Measurements from ENCODE around the gene PPP1R12B.
"Not testable (repeated sequence)": the region's sequence is repeated elsewhere in the genome, so short reads cannot be mapped to it uniquely, and the experiment has no call there.

The PPP1R12B gene

GRCh38 chr1:202317941-202318925 is 30.3 kb upstream of the PPP1R12B start:
- Histone ChIP-seq H3K4me1 (ENCODE audit: insufficient read depth, low read length) (no peaks in the 10 kb centered on the region), H3K9me3 (ENCODE audit: low read length) (no peaks in the 10 kb centered on the region), H3K4me3 (ENCODE audit: low read length) (no peak overlapping the region), H3K36me3 (ENCODE audit: insufficient read depth, low read length) (no peaks in the 10 kb centered on the region), H2AFZ (ENCODE audit: low read depth, low read length) (no peak overlapping the region), H3K27me3 (ENCODE audit: insufficient read depth, low read length) (peaks cover 10% of the 10 kb centered on the region)

GRCh38 chr1:202319381-202320080 is 29.0 kb upstream of the PPP1R12B start:
- H3K27me3 ChIP-seq (ENCODE audit: insufficient read depth, low read length) = peaks cover 10% of the 10 kb centered on the region
- no peaks in the 10 kb centered on the region for H3K4me1 ChIP-seq (ENCODE audit: insufficient read depth, low read length)
- no peaks in the 10 kb centered on the region for H3K36me3 ChIP-seq (ENCODE audit: insufficient read depth, low read length)
- H3K4me3 ChIP-seq (ENCODE audit: low read length) = no peak overlapping the region
- no peak overlapping the region for H2AFZ ChIP-seq (ENCODE audit: low read depth, low read length)
- H3K9me3 ChIP-seq (ENCODE audit: low read length) = no peaks in the 10 kb centered on the region

DNA sequence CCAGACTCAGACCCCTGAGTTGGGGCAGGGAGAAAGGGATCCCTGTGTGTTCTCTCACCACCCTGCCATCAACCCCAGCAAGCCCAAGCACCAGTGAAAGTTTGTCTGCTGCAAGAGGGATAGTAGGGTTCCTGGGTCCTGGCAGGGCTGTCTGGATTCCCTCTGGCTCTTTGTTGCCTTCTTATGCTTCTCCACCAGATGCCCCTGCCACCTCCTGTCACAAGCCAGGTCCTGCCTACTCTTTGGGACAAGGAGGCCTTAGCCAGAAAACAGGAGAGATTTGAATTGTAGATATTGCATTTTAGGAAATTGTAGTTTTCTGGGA is 28.5 kb upstream of the PPP1R12B start:
- Histone ChIP-seq H3K27me3 (ENCODE audit: insufficient read depth, low read length) (peaks cover 10% of the 10 kb centered on the region), H3K9me3 (ENCODE audit: low read length) (no peaks in the 10 kb centered on the region), H3K36me3 (ENCODE audit: insufficient read depth, low read length) (no peaks in the 10 kb centered on the region), H3K4me3 (ENCODE audit: low read length) (no peak overlapping the region), H3K4me1 (ENCODE audit: insufficient read depth, low read length) (no peaks in the 10 kb centered on the region), H2AFZ (ENCODE audit: low read depth, low read length) (no peak overlapping the region)

- no peaks in the 10 kb centered on the region for H3K36me3 ChIP-seq (ENCODE audit: insufficient read depth, low read length)
- H3K4me3 ChIP-seq (ENCODE audit: low read length) = no peak overlapping the region
- H3K4me1 ChIP-seq (ENCODE audit: insufficient read depth, low read length) = no peaks in the 10 kb centered on the region
- no peak overlapping the region for H2AFZ ChIP-seq (ENCODE audit: low read depth, low read length)
- peaks cover 6% of the 10 kb centered on the region for H3K27me3 ChIP-seq (ENCODE audit: insufficient read depth, low read length)
- H3K9me3 ChIP-seq (ENCODE audit: low read length) = no peaks in the 10 kb centered on the region
Measured at GRCh38 chr1:202323731-202324130, 24.8 kb upstream of the PPP1R12B start.

- no peak overlapping the region for H2AFZ ChIP-seq (ENCODE audit: low read depth, low read length)
- no peaks in the 10 kb centered on the region for H3K4me1 ChIP-seq (ENCODE audit: insufficient read depth, low read length)
- H3K27me3 ChIP-seq (ENCODE audit: insufficient read depth, low read length) = peaks cover 6% of the 10 kb centered on the region
Measured at GRCh38 chr1:202324646-202325045, 23.9 kb upstream of the PPP1R12B start.

GRCh38 chr1:202329891-202330290 is 18.6 kb upstream of the PPP1R12B start:
- no peak overlapping the region for H3K4me3 ChIP-seq (ENCODE audit: low read length)
- H3K4me1 ChIP-seq (ENCODE audit: insufficient read depth, low read length) = no peaks in the 10 kb centered on the region
- no peaks in the 10 kb centered on the region for H3K9me3 ChIP-seq (ENCODE audit: low read length)
- no peaks in the 10 kb centered on the region for H3K27me3 ChIP-seq (ENCODE audit: insufficient read depth, low read length)
- H2AFZ ChIP-seq (ENCODE audit: low read depth, low read length) = no peak overlapping the region
- H3K36me3 ChIP-seq (ENCODE audit: insufficient read depth, low read length) = peaks cover 50% of the 10 kb centered on the region

More at GRCh38 chr1:202324646-202325045, 23.9 kb upstream of the PPP1R12B start:
- H3K9me3 ChIP-seq (ENCODE audit: low read length) = no peaks in the 10 kb centered on the region
- no peak overlapping the region for H3K4me3 ChIP-seq (ENCODE audit: low read length)
- H3K36me3 ChIP-seq (ENCODE audit: insufficient read depth, low read length) = peaks cover 3% of the 10 kb centered on the region

DNA sequence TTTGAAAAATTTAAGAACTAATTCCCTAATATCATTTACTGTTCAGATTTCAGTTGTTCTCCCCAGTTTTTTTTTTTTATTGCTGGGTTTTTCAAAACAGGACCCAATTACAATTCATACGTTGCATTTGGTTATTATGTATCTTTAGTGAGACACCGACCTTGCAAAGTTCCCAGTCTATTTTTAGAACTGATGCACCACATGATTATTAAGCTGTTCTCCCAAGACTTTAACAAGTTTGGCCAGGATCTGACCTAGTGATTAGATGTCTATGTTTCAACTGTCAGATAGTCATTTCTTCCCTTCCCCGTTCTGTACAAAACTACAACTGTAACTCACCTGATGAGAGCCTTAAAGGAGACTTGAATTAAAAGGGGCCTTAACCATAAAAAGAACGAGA is 14.6 kb upstream of the PPP1R12B start:
- Histone ChIP-seq H3K27me3 (ENCODE audit: insufficient read depth, low read length) (no peaks in the 10 kb centered on the region), H3K4me3 (ENCODE audit: low read length) (no peak overlapping the region), H3K9me3 (ENCODE audit: low read length) (no peaks in the 10 kb centered on the region), H3K4me1 (ENCODE audit: insufficient read depth, low read length) (no peaks in the 10 kb centered on the region), H2AFZ (ENCODE audit: low read depth, low read length) (no peak overlapping the region), H3K36me3 (ENCODE audit: insufficient read depth, low read length) (peaks cover 60% of the 10 kb centered on the region)

DNA sequence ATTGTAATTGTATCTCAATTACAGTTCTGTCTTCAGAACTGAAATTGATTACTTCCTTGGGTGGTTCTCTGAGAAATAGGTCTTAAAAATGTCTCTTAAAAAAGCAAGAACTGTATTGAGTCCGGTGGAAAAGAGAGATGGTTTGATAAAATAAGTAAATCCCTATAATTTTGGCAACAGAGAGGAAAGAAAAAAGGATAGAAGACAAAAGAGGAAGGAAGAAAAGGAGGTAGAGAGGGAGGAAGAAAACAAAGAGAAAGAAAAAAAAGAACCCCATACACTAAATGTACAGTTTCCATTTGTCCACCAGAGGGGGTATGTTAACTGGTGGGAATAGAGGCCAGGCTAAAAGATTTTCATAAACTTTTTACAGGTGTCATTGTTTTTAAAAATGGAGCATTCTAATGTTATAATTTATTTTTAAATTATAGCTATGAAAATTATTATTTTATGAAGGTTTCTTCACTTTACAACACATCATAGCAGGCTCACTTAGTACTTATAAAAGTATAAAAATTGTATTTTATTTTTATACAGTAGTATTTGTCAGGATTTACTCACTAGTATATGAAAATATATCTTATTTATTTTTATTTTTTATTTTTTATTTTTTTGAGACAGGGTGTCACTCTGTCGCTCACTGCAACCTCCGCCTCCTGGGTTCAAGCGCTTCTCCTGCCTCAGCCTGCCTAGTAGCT is 4.7 kb upstream of the PPP1R12B start:
- Histone ChIP-seq H3K4me3 (ENCODE audit: low read length) (no peak overlapping the region), H2AFZ (ENCODE audit: low read depth, low read length) (peak overlapping the region; percentile 63), H3K27me3 (ENCODE audit: insufficient read depth, low read length) (no peaks in the 10 kb centered on the region), H3K9me3 (ENCODE audit: low read length) (no peaks in the 10 kb centered on the region), H3K36me3 (ENCODE audit: insufficient read depth, low read length) (no peaks in the 10 kb centered on the region), H3K4me1 (ENCODE audit: insufficient read depth, low read length) (peaks cover 7% of the 10 kb centered on the region)

GRCh38 chr1:202348005-202348508 is 442 bp upstream of the PPP1R12B start:
- peak overlapping the region; percentile 70 for H3K4me3 ChIP-seq (ENCODE audit: low read length)
- no peaks in the 10 kb centered on the region for H3K36me3 ChIP-seq (ENCODE audit: insufficient read depth, low read length)
- H3K4me1 ChIP-seq (ENCODE audit: insufficient read depth, low read length) = peaks cover 13% of the 10 kb centered on the region
- peak overlapping the region; percentile 39 for H2AFZ ChIP-seq (ENCODE audit: low read depth, low read length)
- no peaks in the 10 kb centered on the region for H3K9me3 ChIP-seq (ENCODE audit: low read length)
- no peaks in the 10 kb centered on the region for H3K27me3 ChIP-seq (ENCODE audit: insufficient read depth, low read length)

GRCh38 chr1:202349206-202349928 is 868 bp downstream of the PPP1R12B start:
- peak overlapping the region; percentile 49 for H2AFZ ChIP-seq (ENCODE audit: low read depth, low read length)
- H3K4me1 ChIP-seq (ENCODE audit: insufficient read depth, low read length) = peaks cover 15% of the 10 kb centered on the region
- no peaks in the 10 kb centered on the region for H3K27me3 ChIP-seq (ENCODE audit: insufficient read depth, low read length)
- peak overlapping the region; percentile 70 for H3K4me3 ChIP-seq (ENCODE audit: low read length)
- no peaks in the 10 kb centered on the region for H3K36me3 ChIP-seq (ENCODE audit: insufficient read depth, low read length)
- no peaks in the 10 kb centered on the region for H3K9me3 ChIP-seq (ENCODE audit: low read length)

DNA sequence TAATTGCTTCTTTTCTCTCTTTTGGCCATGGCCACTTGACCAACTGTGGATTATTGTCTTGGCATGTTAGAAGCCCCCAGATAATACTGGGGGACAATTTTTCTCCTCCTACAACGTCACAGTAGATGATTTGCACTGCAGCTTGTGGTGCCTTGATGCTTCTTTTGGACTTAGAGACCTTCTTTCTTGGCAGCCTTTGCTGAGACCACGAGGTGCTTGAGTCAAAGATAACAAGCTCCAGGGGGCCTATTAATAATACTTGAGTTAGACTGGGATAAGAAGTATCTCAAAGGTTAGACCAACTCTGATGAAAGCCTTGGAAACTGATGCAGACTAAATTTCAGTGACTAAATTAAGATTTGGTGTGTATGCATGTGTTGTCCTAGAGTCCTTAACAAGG is 3.2 kb downstream of the PPP1R12B start:
- H3K36me3 ChIP-seq (ENCODE audit: insufficient read depth, low read length) = no peaks in the 10 kb centered on the region
- H3K4me3 ChIP-seq (ENCODE audit: low read length) = no peak overlapping the region
- no peak overlapping the region for H2AFZ ChIP-seq (ENCODE audit: low read depth, low read length)
- H3K9me3 ChIP-seq (ENCODE audit: low read length) = no peaks in the 10 kb centered on the region
- H3K27me3 ChIP-seq (ENCODE audit: insufficient read depth, low read length) = no peaks in the 10 kb centered on the region
- peaks cover 15% of the 10 kb centered on the region for H3K4me1 ChIP-seq (ENCODE audit: insufficient read depth, low read length)

DNA sequence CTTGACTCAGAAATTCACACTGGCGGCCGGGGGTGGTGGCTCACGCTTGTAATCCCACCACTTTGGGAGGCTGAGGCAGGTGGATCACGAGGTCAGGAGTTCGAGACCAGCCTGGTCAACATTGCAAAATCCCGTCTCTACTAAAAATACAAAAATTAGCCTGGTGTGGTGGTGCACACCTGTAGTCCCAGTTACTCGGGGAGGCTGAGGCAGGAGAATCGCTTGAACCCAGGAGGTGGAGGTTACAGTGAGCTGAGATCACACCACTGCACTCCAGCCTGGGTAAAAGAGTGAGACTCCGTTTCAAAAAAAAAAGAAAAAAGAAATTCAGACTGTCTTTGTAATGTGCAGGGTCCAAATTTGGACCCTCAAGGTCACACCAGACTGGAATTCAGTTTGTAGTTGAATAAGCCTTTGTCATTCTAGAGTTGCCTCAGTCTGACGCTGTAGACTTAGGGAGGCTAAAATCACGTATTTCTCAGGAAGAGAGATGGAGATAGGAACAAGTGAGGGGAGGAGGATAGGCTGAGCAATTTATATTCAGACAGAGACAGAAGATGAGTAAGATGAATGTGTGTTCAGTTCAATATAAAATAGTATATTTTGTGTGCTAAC is 4.2 kb downstream of the PPP1R12B start:
- H3K4me3 ChIP-seq (ENCODE audit: low read length); H3K27me3 ChIP-seq (ENCODE audit: insufficient read depth, low read length); H2AFZ ChIP-seq (ENCODE audit: low read depth, low read length); H3K36me3 ChIP-seq (ENCODE audit: insufficient read depth, low read length); H3K9me3 ChIP-seq (ENCODE audit: low read length): not testable (repeated sequence)
- H3K4me1 ChIP-seq (ENCODE audit: insufficient read depth, low read length) = peaks cover 15% of the 10 kb centered on the region

Measured in neuron (in vitro differentiated cells).